ENCODE results near the gene PER2. TPM values are rescaled to one million over a fixed set of nuclear protein-coding genes. Genes with fewer than 3 reads are reported as not detected.
A peak's percentile ranks its signal among the peaks of the same experiment; 100 is the strongest.

The PER2 gene
- total RNA-seq, 6 experiments from 2014 or later: 4.3 to 5.7 (median 4.5) TPM

DNA sequence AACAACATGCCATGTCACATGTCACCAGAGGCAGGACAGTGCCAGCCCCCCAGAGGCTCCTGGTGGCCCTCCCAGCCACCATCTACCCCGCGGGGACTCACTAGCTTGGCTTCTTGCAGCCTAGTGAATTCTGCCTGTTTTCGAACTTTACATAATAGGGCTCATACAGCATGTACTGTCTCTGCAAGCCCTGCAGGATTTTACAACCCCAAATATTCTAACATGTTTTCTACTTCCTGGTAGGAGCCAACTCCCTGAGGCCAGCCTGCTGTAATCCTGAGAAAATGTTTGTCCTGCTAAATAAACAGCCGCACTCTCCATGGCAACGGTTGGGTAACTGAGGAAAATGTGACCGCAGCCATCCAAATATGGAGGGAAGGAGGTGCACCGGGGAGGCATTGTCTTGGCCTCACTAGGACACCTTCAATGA, 2.7 kb downstream of the PER2 start:
- H3K27me3 Mint-ChIP-seq (ENCODE audit: insufficient read depth): peaks cover 9% of the 10 kb centered on the region
- H3K4me3 Mint-ChIP-seq: peak overlapping the region; percentile 86
- TF ChIP-seq, protein P1, sequence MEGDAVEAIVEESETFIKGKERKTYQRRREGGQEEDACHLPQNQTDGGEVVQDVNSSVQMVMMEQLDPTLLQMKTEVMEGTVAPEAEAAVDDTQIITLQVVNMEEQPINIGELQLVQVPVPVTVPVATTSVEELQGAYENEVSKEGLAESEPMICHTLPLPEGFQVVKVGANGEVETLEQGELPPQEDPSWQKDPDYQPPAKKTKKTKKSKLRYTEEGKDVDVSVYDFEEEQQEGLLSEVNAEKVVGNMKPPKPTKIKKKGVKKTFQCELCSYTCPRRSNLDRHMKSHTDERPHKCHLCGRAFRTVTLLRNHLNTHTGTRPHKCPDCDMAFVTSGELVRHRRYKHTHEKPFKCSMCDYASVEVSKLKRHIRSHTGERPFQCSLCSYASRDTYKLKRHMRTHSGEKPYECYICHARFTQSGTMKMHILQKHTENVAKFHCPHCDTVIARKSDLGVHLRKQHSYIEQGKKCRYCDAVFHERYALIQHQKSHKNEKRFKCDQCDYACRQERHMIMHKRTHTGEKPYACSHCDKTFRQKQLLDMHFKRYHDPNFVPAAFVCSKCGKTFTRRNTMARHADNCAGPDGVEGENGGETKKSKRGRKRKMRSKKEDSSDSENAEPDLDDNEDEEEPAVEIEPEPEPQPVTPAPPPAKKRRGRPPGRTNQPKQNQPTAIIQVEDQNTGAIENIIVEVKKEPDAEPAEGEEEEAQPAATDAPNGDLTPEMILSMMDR (IDR thresholded peaks at IDR 0.05): no peak
- H3K36me3 Mint-ChIP-seq (ENCODE audit: low read depth): no peaks in the 10 kb centered on the region
- no peaks in the 10 kb centered on the region for H3K9me3 Mint-ChIP-seq
- H3K4me1 Mint-ChIP-seq (ENCODE audit: low read depth): peaks cover 36% of the 10 kb centered on the region
- DNase-seq: peak; percentile 98
- peak overlapping the region; percentile 99 for H3K27ac Mint-ChIP-seq

- Mint-ChIP-seq H3K36me3 (ENCODE audit: low read depth) (no peaks in the 10 kb centered on the region), H3K4me3 (peak overlapping the region; percentile 86), H3K27me3 (ENCODE audit: insufficient read depth) (peaks cover 9% of the 10 kb centered on the region), H3K9me3 (no peaks in the 10 kb centered on the region), H3K4me1 (ENCODE audit: low read depth) (peaks cover 36% of the 10 kb centered on the region), H3K27ac (peak overlapping the region; percentile 99)
- TF ChIP-seq, protein P1 (IDR thresholded peaks at IDR 0.05): no peak
- DNase-seq: no peak
These were observed 3.5 kb downstream of the PER2 start for GRCh38 chr2:238284802-238285515.

DNA sequence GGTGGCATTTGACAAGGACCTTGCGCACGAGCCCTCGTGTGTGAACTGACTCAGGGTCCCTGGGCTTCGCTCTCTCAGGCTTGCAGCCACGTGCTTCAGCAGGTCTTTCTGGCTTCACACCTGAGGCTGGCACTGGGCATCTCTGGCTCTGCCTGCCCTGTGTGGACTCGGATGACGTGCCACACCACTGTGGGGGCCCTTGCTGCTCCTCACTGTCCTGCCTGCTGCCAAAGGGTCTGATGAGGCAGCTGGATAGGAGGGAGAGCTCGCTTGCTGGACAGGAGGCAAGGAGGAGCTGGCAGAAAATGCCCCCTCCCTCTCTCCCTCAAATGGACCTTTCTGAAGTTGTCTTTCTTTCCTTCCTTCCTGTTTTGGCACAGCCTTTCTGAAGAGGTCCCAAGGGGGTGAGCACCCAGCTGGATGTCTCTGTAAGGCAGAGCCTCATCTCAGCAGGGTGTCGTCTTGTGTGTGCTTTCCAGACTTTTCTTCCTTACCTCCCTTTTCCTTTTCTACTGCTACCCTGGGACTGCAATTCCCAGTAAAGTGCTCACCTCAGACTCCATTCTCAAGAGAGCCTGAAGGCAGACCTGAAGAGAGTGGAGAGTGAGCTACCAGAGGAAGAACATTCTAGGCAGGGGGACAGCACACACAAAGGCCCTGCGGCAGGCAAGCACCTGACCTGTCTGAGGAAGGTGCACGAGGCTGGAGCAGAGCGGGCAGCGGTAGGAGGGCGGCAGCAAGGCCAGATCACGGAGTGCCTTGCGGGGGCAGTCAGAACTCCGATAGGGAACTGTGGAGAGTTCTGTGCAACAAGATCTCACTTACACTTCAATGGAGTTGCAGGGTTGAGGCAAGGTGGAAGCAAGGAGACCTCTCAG, 5.3 kb downstream of the PER2 start:
- H3K9me3 Mint-ChIP-seq: no peaks in the 10 kb centered on the region
- no peak overlapping the region for H3K4me3 Mint-ChIP-seq
- H3K27ac Mint-ChIP-seq: peak overlapping the region; percentile 56; the same call in 1 of the 2 replicates
- H3K36me3 Mint-ChIP-seq (ENCODE audit: low read depth): no peaks in the 10 kb centered on the region
- H3K27me3 Mint-ChIP-seq (ENCODE audit: insufficient read depth): peaks cover 11% of the 10 kb centered on the region
- TF ChIP-seq, protein P1 (IDR thresholded peaks at IDR 0.05): no peak
- peaks cover 29% of the 10 kb centered on the region for H3K4me1 Mint-ChIP-seq (ENCODE audit: low read depth)
- no peak for DNase-seq

DNA sequence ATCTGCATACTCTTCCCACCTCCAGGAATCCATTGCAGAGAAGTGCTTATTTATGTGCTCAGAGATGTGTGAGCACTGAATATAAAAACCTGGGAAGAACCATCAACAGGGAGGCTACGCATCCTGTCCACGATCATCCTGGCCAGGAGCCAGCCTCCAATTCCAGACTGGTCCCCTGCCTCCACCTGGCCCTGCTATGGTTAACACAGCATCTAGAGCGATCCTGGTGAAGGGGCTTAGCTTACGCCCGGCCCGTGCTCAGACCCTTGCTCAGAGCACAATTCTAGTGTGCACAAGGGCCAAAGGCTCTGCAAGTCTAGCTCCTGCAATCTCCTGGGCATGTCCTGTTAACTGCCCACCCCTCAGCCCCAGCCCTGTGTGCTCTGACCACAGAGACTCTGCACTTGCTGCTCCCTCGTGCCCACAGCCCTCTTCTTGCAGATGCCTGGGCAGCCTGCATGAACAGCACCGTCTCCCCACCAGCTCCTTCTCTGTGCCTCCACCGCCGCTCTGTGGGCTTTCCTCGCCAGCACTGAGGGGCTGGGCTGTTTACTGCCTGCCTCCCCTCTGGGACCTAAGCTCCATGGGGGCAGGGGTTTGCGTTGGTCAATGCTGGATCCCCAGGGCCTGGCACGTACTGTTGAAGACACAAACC, 6.5 kb downstream of the PER2 start:
- peaks cover 11% of the 10 kb centered on the region for H3K27me3 Mint-ChIP-seq (ENCODE audit: insufficient read depth)
- no peak overlapping the region for H3K4me3 Mint-ChIP-seq
- H3K27ac Mint-ChIP-seq: no peak overlapping the region
- peaks cover 20% of the 10 kb centered on the region for H3K4me1 Mint-ChIP-seq (ENCODE audit: low read depth)
- no peak for DNase-seq
- no peaks in the 10 kb centered on the region for H3K9me3 Mint-ChIP-seq
- TF ChIP-seq, protein P1 (IDR thresholded peaks at IDR 0.05): no peak
- no peaks in the 10 kb centered on the region for H3K36me3 Mint-ChIP-seq (ENCODE audit: low read depth)

GRCh38 chr2:238280083-238280825, 8.2 kb downstream of the PER2 start:
- H3K4me3 Mint-ChIP-seq: no peak overlapping the region

More at GRCh38 chr2:238280083-238280825, 8.2 kb downstream of the PER2 start:
- Mint-ChIP-seq H3K9me3 (no peaks in the 10 kb centered on the region), H3K4me1 (ENCODE audit: low read depth) (peaks cover 3% of the 10 kb centered on the region), H3K27ac (no peak overlapping the region), H3K36me3 (ENCODE audit: low read depth) (no peaks in the 10 kb centered on the region), H3K27me3 (ENCODE audit: insufficient read depth) (peaks cover 6% of the 10 kb centered on the region)
- DNase-seq: no peak
- TF ChIP-seq, protein P1 (IDR thresholded peaks at IDR 0.05): no peak
